ENCODE measurements around the gene PDE4D.
"Not testable (repeated sequence)": the region's sequence is repeated elsewhere in the genome, so short reads cannot be mapped to it uniquely, and the experiment has no call there.

The PDE4D gene

DNA sequence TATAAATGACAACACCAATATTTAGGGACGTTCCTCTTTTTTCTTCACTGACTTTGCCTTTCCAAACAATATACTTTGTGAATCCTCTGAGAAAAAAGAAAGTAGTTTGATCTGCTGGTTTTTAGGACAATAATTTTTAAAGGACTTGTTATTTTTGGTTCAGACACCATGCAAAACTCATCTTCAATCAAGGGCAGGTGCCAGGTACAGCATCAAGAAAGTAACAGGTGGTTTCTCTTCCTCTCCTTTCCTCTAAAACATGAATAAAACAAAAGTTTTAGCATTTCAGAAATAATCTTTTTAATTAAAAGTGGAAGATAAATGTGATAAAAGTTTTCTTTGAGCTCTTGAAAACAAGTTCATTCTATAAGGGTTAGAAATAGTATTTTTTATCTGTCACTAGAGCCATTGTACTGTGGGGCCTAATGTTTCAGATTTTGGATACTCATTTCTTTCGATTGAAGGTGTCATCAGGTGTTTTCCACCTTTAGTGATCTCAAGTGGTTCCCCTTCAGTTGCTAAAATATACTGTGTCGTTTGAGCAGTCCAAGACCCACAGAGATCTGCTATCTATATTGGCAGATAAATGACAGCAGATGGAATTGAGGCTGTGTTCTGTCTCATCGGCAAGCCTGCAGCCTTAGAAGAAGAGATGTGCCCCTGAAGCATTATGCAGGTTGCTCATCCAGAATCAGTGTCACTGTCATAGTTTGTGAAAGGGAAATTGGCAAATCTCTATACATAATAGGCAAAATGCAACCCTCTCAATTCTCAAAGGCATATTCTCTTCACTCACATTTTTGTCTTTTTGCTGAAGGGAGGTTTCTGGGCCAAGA is 499.7 kb downstream of the PDE4D start:
- DNase-seq: no peak

- no peak for DNase-seq
These were observed 501.9 kb downstream of the PDE4D start for GRCh38 chr5:59391576-59391975.

DNA sequence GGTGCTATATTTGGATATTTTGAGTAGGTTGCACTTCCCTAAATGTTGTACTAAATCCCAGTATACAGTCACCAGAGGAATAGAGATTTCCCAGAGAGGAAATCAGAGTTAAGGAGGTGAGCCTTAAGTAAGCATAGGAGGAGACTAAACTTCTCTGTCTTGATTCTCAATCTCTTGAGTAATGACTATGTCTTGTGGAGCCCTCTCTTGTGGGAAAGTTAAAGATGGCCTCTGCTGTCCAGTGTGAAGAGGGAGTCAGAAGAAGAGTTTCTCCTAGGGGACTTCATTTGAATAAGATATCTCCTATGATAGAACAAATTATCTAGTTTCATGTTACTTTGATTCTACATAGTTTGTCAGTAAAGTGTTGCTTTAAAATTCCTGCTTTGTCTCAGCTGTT is 502.5 kb downstream of the PDE4D start:
- DNase-seq: no peak

DNA sequence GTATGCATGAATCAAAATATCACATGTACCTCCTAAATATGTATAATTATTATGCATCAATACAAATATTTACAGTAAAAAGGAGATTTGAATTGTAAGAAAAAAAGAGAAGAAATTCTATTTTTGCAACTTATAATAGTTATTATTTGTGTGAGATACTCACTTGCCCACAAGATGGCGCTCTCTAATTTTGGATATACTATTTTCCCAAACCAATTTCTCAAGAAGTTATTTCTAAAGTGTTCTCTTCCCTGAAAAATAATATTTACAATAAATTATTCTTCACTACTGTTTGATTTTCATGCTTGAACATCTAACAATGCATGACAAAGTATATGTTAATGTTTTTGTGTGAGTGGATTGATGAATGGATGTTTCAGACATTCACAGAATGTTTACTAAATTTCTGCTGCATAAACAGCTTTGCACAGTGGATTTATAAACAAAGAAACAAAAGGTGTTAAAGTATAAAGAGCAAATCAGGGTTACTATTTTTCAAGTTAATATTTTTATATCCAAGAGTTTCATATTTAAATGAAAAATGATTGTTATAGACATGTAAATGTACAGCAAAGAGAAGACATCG is 503.4 kb downstream of the PDE4D start:
- peak; percentile 4 for DNase-seq

- DNase-seq: no peak
These were observed 506.4 kb downstream of the PDE4D start for GRCh38 chr5:59387127-59387526.

GRCh38 chr5:59385700-59386099 is 507.8 kb downstream of the PDE4D start:
- no peak for DNase-seq

DNA sequence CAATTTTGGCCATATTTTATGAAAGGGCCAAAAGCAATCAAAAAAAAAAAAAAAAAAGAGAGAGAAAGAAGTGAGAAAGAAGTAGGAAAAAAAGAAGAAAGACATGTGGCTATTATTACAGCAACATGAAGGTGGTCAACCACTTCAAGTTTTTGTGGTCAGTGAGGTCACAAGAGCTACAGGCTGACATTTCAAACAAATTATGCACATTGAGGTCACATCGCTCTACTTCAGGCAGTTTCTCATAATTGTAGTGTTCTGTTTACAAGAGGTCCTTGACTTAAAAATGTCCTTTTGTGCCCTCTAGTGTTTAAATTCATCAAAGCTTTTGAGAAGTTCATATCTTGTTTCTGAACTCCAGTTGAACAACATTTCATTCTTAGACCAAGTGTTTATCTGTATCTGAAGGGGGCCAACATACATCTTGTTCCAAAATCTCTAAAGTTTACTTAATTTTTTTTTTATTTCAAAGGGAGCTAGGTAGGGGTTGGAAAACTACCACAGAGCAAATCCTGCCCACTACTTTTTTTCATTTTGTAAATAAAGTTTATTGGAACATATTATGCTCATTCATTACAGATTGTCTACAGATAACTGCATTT is 513.1 kb downstream of the PDE4D start:
- DNase-seq: peak; percentile 41

DNA sequence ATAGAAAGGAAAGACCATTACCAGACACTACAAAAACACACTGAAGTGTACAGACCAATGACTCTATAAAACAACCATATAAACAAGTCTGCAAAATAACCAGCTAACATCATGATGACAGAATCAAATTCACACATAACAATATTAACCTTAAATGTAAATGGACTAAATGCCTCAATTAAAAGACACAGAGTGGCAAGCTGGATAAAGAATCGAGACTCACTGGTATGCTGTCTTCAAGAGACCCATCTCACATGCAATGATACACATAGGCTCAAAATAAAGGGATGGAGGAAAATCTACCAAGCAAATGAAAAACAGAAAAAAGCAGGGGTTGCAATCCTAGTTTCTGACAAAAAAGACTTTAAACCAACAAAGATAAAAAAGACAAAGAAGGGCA is 519.5 kb downstream of the PDE4D start:
- not testable (repeated sequence) for DNase-seq

DNA sequence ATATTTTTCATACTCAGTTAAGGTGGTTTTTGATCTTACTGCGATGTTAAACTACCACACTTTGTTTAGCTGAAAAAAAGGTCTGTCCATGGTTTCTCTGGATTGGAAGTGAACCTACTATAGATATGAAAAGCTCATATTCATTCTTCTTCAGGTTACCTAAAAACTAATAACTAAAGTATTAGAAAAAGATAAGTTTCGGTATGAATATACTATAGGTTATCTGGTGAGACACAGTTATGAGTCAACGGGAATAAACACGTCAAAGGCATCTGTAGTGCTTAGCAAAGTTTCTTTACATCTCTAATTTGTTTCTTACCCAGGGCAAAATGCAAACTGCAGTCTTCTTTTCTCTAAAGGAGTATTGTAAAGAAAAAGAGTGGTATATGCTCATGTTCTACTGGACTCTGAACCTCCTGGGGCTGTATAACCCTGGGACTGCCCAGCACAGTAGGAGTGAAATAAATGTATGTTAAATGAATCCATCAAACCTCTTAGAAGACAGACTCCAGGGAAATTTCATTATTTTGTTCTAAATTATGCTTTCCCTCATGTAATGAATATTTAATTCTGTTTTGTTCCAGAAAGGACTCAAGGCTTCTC is 521.9 kb downstream of the PDE4D start:
- no peak for DNase-seq

DNA sequence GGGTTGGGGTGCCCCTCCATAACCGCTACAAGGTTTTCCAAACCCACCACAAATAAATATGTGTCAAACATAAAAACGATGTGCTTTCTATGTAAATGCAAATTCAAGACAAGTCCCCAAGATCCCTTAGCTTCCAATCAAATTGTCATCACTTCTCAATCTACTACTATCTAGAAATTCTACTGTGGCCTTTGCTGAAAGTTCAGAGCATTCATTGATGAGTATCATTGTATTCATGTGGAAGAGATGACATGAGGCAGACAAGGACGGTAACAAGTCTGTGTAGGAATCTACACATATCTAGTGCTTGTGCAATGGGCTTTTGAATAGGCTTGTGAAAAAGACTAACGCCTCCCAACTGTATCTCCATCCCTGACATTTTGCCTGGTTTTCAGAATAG is 524.6 kb downstream of the PDE4D start:
- DNase-seq: no peak

- DNase-seq: peak; percentile 0
These were observed 525.6 kb downstream of the PDE4D start for GRCh38 chr5:59367791-59368394.

GRCh38 chr5:59366784-59367183 is 526.7 kb downstream of the PDE4D start:
- no peak for DNase-seq

DNA sequence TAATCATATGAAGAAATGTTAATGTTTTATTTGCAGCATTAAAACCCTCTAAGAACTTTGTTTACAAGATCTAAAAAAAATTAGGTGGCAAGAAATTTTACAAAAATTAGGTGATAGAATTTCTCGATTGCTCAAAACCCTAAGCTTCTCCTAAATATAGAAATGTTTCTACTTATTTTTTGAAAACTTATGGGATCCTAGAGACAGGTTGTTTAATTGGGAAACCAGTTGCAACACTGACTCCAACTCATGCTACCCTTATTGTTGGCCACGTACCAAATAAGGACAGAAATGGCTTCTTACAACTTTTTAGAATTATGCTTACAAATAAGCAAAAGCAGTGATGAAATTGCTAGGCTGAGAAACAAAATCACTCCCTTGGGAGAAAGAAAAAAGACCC is 531.1 kb downstream of the PDE4D start:
- no peak for DNase-seq

- DNase-seq: no peak
These were observed 532.1 kb downstream of the PDE4D start for GRCh38 chr5:59361454-59361853.

GRCh38 chr5:59360130-59360555 is 533.4 kb downstream of the PDE4D start:
- no peak for DNase-seq

- DNase-seq: peak; percentile 1
These were observed 535.3 kb downstream of the PDE4D start for GRCh38 chr5:59358005-59358861.

- no peak for DNase-seq
These were observed 536.0 kb downstream of the PDE4D start for GRCh38 chr5:59357381-59357977.

DNA sequence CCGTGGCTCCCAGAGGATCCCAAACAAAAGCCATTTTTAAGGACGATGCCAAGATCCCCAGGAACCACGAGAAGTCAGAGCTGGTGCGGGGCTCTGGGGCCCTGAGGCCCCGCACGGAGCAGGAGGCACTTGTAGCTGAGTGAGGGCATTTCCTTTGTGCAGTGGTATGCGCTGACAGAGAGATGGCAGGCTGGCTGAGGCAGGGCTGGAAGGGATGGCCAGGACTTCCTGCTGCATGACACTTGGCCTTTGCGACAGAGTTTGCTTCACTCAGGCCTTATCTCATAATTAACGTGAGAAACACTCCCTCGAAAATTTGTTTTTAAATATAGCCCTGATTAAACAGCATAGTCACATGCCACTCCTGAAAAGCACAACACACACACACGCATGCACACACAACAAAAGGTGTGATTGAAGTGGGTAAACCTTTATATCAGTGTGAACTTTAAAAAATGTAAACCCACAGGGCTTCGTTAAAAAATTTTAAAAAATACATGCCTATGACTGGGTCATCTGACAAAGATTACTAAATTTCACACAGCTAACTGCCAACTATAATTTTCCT is 536.6 kb downstream of the PDE4D start:
- DNase-seq: no peak

GRCh38 chr5:59354811-59355210 is 538.7 kb downstream of the PDE4D start:
- DNase-seq: no peak

DNA sequence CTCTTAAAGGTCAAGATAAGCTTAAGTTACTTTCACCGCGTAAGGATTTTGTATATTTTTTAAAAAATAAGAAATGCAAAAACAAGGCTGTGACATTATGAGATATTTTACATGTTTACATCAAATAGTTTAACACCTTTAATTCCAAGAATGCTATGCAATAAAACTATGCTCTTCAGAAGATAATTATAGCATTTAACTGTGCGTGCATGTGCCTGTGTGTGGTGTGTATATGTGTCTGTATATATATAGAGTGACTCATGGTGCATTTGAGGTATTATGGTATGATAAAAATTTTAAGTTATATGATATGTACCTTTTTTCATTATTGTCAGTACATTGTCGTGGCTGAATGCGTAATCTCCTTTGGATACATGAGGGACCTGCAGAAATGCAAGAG is 539.3 kb downstream of the PDE4D start:
- DNase-seq: no peak

DNA sequence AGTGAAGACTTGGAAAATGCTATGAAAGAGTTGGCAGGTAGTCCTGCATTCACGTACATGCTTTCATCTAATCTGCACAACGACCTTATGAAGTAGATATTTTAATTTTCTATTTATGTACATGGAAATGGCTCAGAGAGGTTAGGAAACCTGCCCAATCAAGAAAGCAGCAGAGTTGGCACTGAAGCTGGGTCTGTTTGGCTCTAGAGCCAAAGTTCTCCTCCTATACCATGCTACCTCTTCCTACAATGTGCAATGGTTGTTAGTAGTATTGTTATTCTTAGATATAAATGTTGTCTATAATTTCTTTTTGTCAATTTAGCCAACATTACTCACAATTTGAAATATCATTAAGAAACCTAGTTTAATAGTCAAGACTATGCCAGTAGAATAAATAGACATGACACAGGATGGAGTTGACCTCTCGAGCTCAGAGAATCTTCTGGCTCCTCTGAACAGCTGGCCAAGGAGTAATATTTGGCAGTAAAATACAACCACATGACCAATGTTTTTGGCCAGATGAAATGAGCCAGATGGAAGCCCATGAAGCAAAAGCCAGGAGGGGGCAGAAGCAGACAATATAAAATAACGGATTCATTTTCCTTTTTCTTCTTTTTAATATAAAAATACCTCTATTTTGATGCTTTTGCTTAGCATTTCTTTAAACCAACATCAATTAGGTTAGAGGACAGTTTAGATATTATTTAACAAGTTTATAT is 542.3 kb downstream of the PDE4D start:
- DNase-seq: peak; percentile 1

Measured in NCI-H2171 treated with DMSO at 0.1 percent for 48 hours (cell line).